AG20443 (cell line): Measurements from ENCODE around the gene NFAT5.

Experiments
- DNase-seq: peaks from one replicate; pipeline ENCODE4 v3.0.0; 2012; ENCODE audit warnings: low spot score, mixed read lengths

NFAT5 gene

GRCh38 chr16:69744363-69745231 is 178.8 kb downstream of the NFAT5 start:
- DNase-seq: no peak

DNA sequence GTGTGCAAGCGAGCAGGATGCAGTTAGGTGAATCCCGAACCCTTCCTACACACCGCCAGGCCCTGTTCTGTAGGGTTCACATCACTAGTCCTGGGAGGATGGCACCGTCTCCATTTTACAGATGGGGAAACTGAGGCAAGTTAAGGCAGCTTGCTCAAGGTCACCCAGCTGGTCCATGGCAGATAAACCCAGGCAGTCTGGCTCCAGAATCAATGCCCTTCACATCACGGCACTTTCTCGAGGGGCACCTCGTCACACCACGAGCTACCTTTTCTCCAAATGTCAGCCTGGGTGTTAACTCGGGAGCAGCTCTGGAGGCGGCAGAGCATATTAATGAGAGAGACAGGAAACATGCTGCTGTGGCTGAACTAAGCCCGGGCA is 179.5 kb downstream of the NFAT5 start:
- no peak for DNase-seq

DNA sequence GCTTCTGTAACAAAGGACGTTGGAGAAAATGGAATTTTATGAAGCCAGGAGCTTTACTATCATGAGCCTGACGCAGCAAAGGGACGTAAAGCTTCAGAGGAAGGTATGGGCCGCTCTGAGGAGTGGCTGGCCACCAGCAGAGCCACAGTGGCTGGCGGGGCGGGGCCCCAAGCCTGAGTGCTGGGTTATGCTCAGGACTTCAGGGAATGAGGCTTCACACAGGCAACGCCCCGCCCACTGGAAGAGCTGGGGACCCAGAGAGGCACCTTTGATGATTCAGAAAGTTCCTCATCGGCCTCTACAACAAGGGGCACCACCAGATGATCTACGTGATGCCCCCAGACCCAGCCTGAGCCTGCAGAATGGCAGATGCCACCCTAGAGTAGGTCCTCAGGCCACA is 180.2 kb downstream of the NFAT5 start:
- DNase-seq: no peak

DNA sequence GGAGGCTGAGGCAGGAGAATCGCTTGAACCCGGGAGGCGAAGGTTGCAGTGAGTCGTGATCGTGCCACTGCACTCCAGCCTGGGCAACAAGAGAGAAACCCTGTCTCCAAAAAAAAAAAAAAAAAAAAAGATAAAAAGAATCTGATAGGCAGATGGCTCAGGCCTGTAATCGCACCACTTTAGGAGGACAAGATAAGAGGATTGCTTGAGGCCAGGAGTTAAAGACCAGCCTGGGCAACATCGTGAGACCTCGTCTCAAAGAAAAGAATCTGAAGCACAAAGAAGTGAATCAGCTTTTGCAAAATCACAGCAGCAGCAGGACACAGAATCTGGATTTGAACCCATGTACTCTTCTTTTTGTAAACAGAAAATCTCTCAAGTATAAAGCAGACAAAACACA is 181.3 kb downstream of the NFAT5 start:
- no peak for DNase-seq

GRCh38 chr16:69748694-69749345 is 183.1 kb downstream of the NFAT5 start:
- DNase-seq: no peak

- DNase-seq: no peak
Measured at GRCh38 chr16:69754143-69754468, 188.3 kb downstream of the NFAT5 start.
